NCI-H1694 treated with DMSO at 0.1 percent for 48 hours (cell line): ENCODE measurements around the gene ABCC11.
A peak's percentile ranks its signal among the peaks of the same experiment; 100 is the strongest.

Experiments used
- DNase-seq: peaks from one replicate; lab custom pipeline; 2025; lab: John Stamatoyannopoulos, UW

Gene ABCC11

DNA sequence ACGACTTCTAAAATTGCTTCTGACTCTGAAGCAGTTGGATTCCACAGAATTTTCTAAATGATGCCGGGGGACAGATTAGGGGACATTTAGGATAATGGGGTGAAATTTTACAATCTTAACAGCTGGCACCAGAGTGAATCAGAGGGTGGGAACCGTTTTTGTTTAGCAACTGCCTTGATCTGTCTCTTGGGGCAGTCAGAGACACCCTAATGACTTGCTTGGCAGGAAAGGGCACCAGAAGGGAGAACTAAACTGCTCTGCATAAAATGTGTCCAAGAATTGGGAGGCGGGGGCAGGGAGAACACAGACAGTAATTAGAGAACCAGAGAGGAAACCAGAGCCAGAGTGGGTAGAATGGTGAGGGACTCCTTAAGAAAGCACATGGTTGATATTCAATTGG lies 85.4 kb downstream of the ABCC11 start:
- no peak for DNase-seq

GRCh38 chr16:48160575-48160974 lies 86.8 kb downstream of the ABCC11 start:
- DNase-seq: no peak

- DNase-seq: no peak
These were observed 89.0 kb downstream of the ABCC11 start for GRCh38 chr16:48158296-48158695.

- DNase-seq: no peak
These were observed 89.5 kb downstream of the ABCC11 start for GRCh38 chr16:48157794-48158193.

- no peak for DNase-seq
These were observed 90.0 kb downstream of the ABCC11 start for GRCh38 chr16:48157302-48157701.

GRCh38 chr16:48156790-48157209 lies 90.5 kb downstream of the ABCC11 start:
- peak; percentile 37 for DNase-seq

DNA sequence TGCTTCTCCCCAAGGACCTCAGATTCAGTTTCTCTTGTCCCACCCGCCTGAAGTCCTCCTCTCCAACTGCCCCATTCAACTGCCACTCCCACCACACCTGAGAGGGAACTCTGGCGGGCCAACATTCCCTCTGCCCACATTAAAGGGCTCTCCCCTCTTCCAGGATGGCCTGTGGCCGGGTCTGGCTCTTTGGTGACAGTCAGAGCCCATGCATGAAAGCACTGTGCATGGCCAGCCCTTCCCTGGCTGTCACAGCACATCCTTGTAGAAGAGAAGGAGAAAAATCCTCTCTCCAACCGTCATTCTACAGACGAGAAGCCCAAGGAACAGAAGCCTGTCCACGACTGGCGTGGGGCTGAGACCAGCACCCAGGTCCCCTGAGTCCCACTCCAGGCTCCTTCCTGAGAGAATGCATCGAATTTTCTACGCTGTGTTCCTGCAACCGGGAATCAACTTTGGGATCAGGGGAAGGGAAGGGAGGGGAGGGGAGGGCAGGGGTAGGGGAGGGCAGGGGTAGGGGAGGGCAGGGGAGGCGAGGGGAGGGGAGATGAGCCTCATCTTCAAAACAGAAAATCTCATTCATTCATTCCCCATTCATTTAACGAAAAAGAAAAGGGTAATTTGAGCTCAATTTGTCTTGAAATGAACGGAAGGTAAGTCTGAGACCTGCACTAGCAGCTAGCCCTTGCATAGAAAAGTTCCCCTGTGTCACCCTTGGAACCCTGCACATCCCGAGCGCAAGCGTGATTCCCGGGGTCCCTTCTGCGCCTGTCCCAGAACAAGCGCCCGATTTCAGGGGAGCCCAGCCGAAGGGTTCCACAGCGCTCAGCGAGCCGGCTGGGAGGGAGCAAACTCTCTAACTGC lies 91.2 kb downstream of the ABCC11 start, which contains the start of gene ABCC12:
Gene ABCC12 (minus strand): TSS at position 68 of the 864 bp plus-strand sequence. CDS start 9,569 bp downstream, outside the sequence.
- no peak for DNase-seq

DNA sequence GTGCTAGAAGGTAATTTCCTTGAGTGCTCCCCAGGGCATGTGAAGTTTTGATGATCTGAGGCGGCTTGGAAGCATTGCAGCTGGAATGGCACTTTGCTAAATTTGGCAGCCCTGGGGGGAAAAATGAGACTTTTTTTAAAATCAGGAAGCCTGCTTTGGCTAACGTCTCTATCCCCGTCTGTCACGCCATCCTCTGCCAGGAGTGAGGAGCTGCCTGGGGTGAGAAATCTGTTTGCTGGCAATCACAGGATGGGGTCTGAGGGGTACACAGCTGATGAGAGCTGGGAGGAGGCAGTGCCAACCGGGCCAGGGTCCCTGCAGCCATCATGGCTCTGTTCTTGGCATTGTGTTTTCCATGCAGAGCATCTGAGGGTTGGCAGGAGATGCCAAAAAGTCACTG lies 93.6 kb downstream of the ABCC11 start:
- DNase-seq: peak; percentile 26

DNA sequence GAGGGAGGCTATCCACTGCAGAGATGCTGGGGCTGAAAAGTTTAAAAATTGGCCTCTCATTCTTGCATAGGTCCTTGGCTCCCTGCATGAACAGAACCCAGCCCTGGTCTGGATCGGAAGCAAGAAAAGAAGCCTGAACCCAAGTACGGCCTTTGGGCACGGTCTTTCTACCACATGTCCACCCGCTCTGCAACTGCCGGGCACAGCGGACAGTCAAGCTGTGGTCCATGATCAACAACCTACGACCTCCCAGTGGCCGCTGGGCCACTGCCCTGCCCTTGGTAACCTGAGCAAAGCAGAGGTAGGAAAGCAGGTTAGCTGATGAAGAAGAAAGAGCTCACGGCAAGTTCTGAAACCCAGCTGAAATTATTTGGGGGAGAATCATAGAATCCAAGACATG lies 95.1 kb downstream of the ABCC11 start:
- DNase-seq: no peak

DNA sequence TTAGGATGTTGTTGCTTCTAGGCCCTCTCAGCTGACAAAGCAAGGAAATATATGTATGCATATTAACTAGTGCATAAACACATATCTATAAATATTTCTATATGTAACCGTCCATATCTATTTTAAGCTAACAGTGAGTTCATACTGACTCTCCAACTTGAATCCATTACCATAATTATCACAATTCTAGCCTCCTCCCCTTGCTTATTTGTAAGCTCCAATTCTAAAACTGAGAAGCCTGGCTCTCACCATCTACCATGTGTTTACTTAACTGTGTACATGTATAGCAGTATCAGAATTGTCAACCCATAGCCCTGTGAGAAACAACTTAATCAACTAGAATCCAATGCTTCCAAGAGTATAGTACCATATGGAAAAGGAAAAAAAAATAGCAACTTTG lies 96.6 kb downstream of the ABCC11 start:
- DNase-seq: no peak

- DNase-seq: no peak
These were observed 100.6 kb downstream of the ABCC11 start for GRCh38 chr16:48146710-48147109.

- DNase-seq: no peak
These were observed 101.2 kb downstream of the ABCC11 start for GRCh38 chr16:48146131-48146530.

GRCh38 chr16:48143812-48144368 lies 103.4 kb downstream of the ABCC11 start:
- no peak for DNase-seq

- no peak for DNase-seq
These were observed 106.5 kb downstream of the ABCC11 start for GRCh38 chr16:48140821-48141220.

- DNase-seq: no peak
These were observed 107.8 kb downstream of the ABCC11 start for GRCh38 chr16:48139517-48139916.

DNA sequence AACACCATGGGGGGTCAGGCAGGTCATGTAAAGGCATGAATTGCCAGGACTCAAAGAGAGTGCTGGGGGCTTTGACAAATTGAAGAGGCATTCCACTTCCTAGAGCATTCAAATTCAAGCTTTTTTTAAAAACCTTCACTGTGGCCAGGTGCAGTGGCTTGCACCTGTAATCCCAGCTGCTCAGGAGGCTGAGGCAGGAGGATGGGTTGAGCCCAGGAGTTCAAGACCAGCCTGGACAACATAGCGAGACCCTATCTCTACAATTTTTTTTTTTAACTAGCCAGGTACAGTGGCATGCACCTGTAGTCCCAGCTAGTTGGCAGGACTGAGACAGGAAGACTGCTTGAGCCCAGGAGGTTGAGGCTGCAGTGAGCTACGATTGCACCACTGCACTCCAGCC lies 108.8 kb downstream of the ABCC11 start:
- no peak for DNase-seq

DNA sequence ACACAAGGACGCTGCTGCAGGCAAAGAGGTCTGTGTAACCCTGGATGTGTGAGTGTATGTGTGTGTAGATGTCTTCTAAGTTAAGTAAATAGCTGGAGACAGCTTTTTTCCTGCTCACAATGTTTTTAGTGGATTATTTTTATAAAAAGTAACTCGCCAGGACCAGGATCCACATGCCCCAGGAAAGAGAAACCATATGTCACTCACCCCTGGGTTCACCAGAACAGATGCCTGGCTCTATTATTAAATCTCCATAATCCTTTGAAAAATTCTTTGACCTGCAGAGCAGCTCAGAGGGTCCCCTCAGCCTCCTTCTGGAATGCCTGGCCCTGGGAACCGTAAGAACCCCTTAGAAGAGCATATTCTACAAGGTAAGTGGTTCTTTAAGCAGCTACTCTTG lies 109.5 kb downstream of the ABCC11 start:
- no peak for DNase-seq

- DNase-seq: no peak
These were observed 110.6 kb downstream of the ABCC11 start for GRCh38 chr16:48136547-48137360.

- no peak for DNase-seq
These were observed 113.7 kb downstream of the ABCC11 start for GRCh38 chr16:48133455-48134211.

DNA sequence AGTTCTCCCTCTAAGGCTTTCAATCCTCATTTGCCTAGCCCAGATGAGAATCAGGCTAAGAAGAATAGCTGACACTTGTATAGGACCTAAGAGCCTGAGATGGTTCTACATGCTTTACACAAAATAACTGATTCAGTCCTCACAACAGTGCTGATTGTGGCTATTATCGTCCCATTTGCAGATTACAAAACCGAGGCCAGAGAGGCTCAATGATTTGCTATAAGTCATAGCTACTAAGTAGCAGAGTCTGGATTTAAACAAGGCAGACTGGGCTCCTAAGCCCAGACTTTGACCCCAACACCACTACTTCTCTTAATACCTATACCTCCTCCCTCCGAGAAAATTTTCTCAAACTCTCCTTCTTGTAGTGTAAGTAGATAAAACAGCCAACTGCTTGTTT lies 114.6 kb downstream of the ABCC11 start:
- no peak for DNase-seq

GRCh38 chr16:48131201-48131935 lies 116.0 kb downstream of the ABCC11 start:
- DNase-seq: no peak
